H9 (cell line): ENCODE measurements around the gene DUSP28. TPM values are rescaled to one million over a fixed set of nuclear protein-coding genes. Genes with fewer than 3 reads are reported as not detected.

Source experiments
- DNase-seq: peaks from one replicate; pipeline ENCODE4 v3.0.0-alpha.2; 2017
- H2AFZ ChIP-seq: one replicate; pipeline ENCODE4 v1.6.1; 2013; ENCODE audit warnings: mild to moderate bottlenecking, low read length, control low read depth, moderate library complexity
- H2AK5ac ChIP-seq: 2 replicates; pipeline ENCODE4 v1.6.1; 2013; ENCODE audit warnings: low read length, control low read depth, mixed read lengths; ENCODE audit not compliant: insufficient read length
- H2BK120ac ChIP-seq: one replicate; pipeline ENCODE4 v1.6.1; 2013; ENCODE audit warnings: low read depth, mild to moderate bottlenecking, low read length, control low read depth, inconsistent platforms; ENCODE audit not compliant: poor library complexity, severe bottlenecking
- H2BK12ac ChIP-seq: 2 replicates; pipeline ENCODE4 v1.6.1; 2013; ENCODE audit warnings: low read length, control low read depth, mixed read lengths, low read depth; ENCODE audit not compliant: insufficient read length
- H2BK15ac ChIP-seq: 2 replicates; pipeline ENCODE4 v1.6.1; 2013; ENCODE audit warnings: low read depth, low read length, control low read depth
- H2BK20ac ChIP-seq: one replicate; pipeline ENCODE4 v1.6.1; 2013; ENCODE audit warnings: low read depth, mild to moderate bottlenecking, low read length, control low read depth, inconsistent platforms; ENCODE audit not compliant: poor library complexity, severe bottlenecking
- H2BK5ac ChIP-seq: 2 replicates; pipeline ENCODE4 v1.6.1; 2013; ENCODE audit warnings: low read length, control low read depth, mixed read lengths; ENCODE audit not compliant: insufficient read length
- H3K14ac ChIP-seq: 2 replicates; pipeline ENCODE4 v1.6.1; 2013; ENCODE audit warnings: low read length, control low read depth; ENCODE audit not compliant: insufficient read depth
- H3K18ac ChIP-seq: 2 replicates; pipeline ENCODE4 v1.6.1; 2013; ENCODE audit warnings: low read depth, mild to moderate bottlenecking, mixed read lengths, low read length, control low read depth; ENCODE audit not compliant: insufficient read length
- H3K23ac ChIP-seq: 2 replicates; pipeline ENCODE4 v1.6.1; 2013; ENCODE audit warnings: low read length, control low read depth, mixed read lengths, low read depth; ENCODE audit not compliant: insufficient read length
- H3K23me2 ChIP-seq: 2 replicates; pipeline ENCODE4 v1.6.1; 2013; ENCODE audit warnings: low read depth, mild to moderate bottlenecking, mixed read lengths, low read length, control low read depth; ENCODE audit not compliant: insufficient read length, poor library complexity, severe bottlenecking
- H3K27ac ChIP-seq: 2 replicates; pipeline ENCODE4 v1.5.1; 2013; ENCODE audit warnings: low read length, control low read depth, mixed read lengths, low read depth; ENCODE audit not compliant: insufficient read length
- H3K27me3 ChIP-seq: 2 replicates; pipeline ENCODE4 v1.6.1; 2013; ENCODE audit warnings: low read length, control low read depth, inconsistent platforms; ENCODE audit not compliant: insufficient read depth
- H3K4ac ChIP-seq: 2 replicates; pipeline ENCODE4 v1.6.1; 2013; ENCODE audit warnings: low read depth, mild to moderate bottlenecking, control low read depth, inconsistent platforms, low read length, moderate library complexity
- H3K4me1 ChIP-seq: 2 replicates; pipeline ENCODE4 v1.6.1; 2013; ENCODE audit warnings: low read length, control low read depth, inconsistent platforms; ENCODE audit not compliant: insufficient read depth
- H3K4me2 ChIP-seq: 2 replicates; pipeline ENCODE4 v1.6.1; 2013; ENCODE audit warnings: low read length, control low read depth, mixed read lengths; ENCODE audit not compliant: insufficient read length, insufficient read depth
- H3K56ac ChIP-seq: 2 replicates; pipeline ENCODE4 v1.6.1; 2013; ENCODE audit warnings: low read depth, mild to moderate bottlenecking, mixed read lengths, low read length, control low read depth; ENCODE audit not compliant: insufficient read length
- H3K79me1 ChIP-seq: 2 replicates; pipeline ENCODE4 v1.6.1; 2013; ENCODE audit warnings: low read depth, mild to moderate bottlenecking, moderate library complexity, low read length, control low read depth, inconsistent platforms; ENCODE audit not compliant: insufficient read depth, poor library complexity, severe bottlenecking
- H3K79me2 ChIP-seq: 2 replicates; pipeline ENCODE4 v1.6.1; 2013; ENCODE audit warnings: low read length, control low read depth, inconsistent platforms; ENCODE audit not compliant: insufficient read depth
- H3K9ac ChIP-seq: 2 replicates; pipeline ENCODE4 v1.6.1; 2013; ENCODE audit warnings: low read length, control low read depth, mixed read lengths; ENCODE audit not compliant: insufficient read length; ENCODE audit errors: extremely low read depth
- H3K9me3 ChIP-seq: one replicate; pipeline ENCODE4 v1.6.1; 2013; ENCODE audit warnings: low read depth, low read length, inconsistent platforms; ENCODE audit not compliant: control insufficient read depth
- H3T11ph ChIP-seq: one replicate; pipeline ENCODE4 v1.6.1; 2013; ENCODE audit warnings: mild to moderate bottlenecking, low read length, control low read depth, inconsistent platforms
- H4K20me1 ChIP-seq: one replicate; pipeline ENCODE4 v1.6.1; 2013; ENCODE audit not compliant: control insufficient read depth, insufficient read length, insufficient read depth
- H4K5ac ChIP-seq: 2 replicates; pipeline ENCODE4 v1.6.1; 2013; ENCODE audit warnings: low read depth, mild to moderate bottlenecking, mixed read lengths, low read length, control low read depth; ENCODE audit not compliant: insufficient read length
- H4K8ac ChIP-seq: replicated peaks from 2 replicates; pipeline ENCODE4 v1.6.1; 2013; ENCODE audit warnings: low read length, control low read depth, mixed read lengths, low read depth; ENCODE audit not compliant: insufficient read length
- H4K91ac ChIP-seq: 2 replicates; pipeline ENCODE4 v1.6.1; 2013; ENCODE audit warnings: low read depth, mild to moderate bottlenecking, moderate library complexity, mixed read lengths, low read length, control low read depth; ENCODE audit not compliant: insufficient read length
- H3K27ac Mint-ChIP-seq, 3 experiments: 2 replicates in 2 of 3; 3 replicates in 1 of 3; pipeline ENCODE4 v1.8.0; 2020 to 2021; ENCODE audit warnings: mixed read lengths in 3 of 3, mild to moderate bottlenecking in 1 of 3, moderate library complexity in 1 of 3
- H3K27me3 Mint-ChIP-seq: 2 replicates; pipeline ENCODE4 v1.8.0; 2021; ENCODE audit warnings: low read depth, mild to moderate bottlenecking, moderate library complexity, mixed read lengths
- H3K36me3 Mint-ChIP-seq, 3 experiments: 2 replicates in 2 of 3; 3 replicates in 1 of 3; pipeline ENCODE4 v1.8.0; 2020 to 2021; ENCODE audit warnings: low read depth in 3 of 3, mixed read lengths in 3 of 3; ENCODE audit not compliant: insufficient read depth in 1 of 3
- H3K4me1 Mint-ChIP-seq, 2 experiments: 2 replicates each; pipeline ENCODE4 v1.8.0; 2020; ENCODE audit warnings: mixed read lengths in 2 of 2
- H3K4me3 Mint-ChIP-seq, 2 experiments: 2 replicates in 1 of 2; 3 replicates in 1 of 2; pipeline ENCODE4 v1.8.0; 2020 to 2021; ENCODE audit warnings: mild to moderate bottlenecking in 2 of 2, mixed read lengths in 2 of 2, moderate library complexity in 1 of 2
- H3K9me3 Mint-ChIP-seq, 2 experiments: 2 replicates in 1 of 2; 3 replicates in 1 of 2; pipeline ENCODE4 v1.8.0; 2020; ENCODE audit warnings: mild to moderate bottlenecking in 2 of 2, mixed read lengths in 2 of 2, moderate library complexity in 1 of 2
- CTCF ChIP-seq: fragments of 200-600 bp; sonication (generic); conservative IDR thresholded peaks from 3 replicates; pipeline ENCODE4 v1.8.0; 2021; ENCODE audit warnings: antibody characterized with exemption, mild to moderate bottlenecking
- WGBS: extraction: QIAGEN DNeasy Blood & Tissue Kit; methylation state at CpG from one replicate; pipeline ENCODE4 v1.1.7; 2013; ENCODE audit warnings: missing lambda C conversion rate, low lambda C conversion rate, mixed read lengths; ENCODE audit not compliant: insufficient read length; ENCODE audit errors: extremely low coverage; 5-methylcytosine and 5-hydroxymethylcytosine counted together
- total RNA-seq: library from RNA; stranded (reverse); gene quantifications from 2 replicates; pipeline ENCODE4 v1.2.1, GENCODE V29; 2021

Gene DUSP28
- total RNA-seq, 1 experiment from 2014 or later = 1.6 TPM

- no peak overlapping the region for H3K4me2 ChIP-seq
- peaks cover 6% of the 10 kb centered on the region for H3K23me2 ChIP-seq
- H2BK15ac ChIP-seq = no peak overlapping the region
- H3K14ac ChIP-seq = no peak overlapping the region
- no peak overlapping the region for H2BK5ac ChIP-seq
- no peaks in the 10 kb centered on the region for H4K20me1 ChIP-seq
- peaks cover 2% of the 10 kb centered on the region; the same call in 1 of the 2 replicates for H3K4me1 ChIP-seq
- no peaks in the 10 kb centered on the region for H3K9me3 ChIP-seq
- H3K79me1 ChIP-seq = no peaks in the 10 kb centered on the region
- Mint-ChIP-seq H3K9me3 (no peaks in the 10 kb centered on the region), H3K27me3 (peaks cover 9% of the 10 kb centered on the region), H3K36me3 (no peaks in the 10 kb centered on the region), H3K4me1 (peaks cover 0 to 3% of the 10 kb centered on the region in 2 experiments; a peak in 2 of 4 replicates), H3K4me3 (no peak overlapping the region), H3K27ac (peak overlapping the region in 1 of 3 experiments; percentile 87; a peak in 1 of 7 replicates)
- no peak overlapping the region for H3T11ph ChIP-seq
- H3K9ac ChIP-seq = no peak overlapping the region
- no peak overlapping the region for H2BK12ac ChIP-seq
- no CpG with 5 or more reads among the region's 20 CpGs for WGBS
- no peaks in the 10 kb centered on the region; the same call in 1 of the 2 replicates for H3K79me2 ChIP-seq
- no peak for DNase-seq
- no peak overlapping the region for H3K18ac ChIP-seq
- H2BK120ac ChIP-seq = no peak overlapping the region
- no peak overlapping the region for H4K8ac ChIP-seq
- H3K56ac ChIP-seq = no peak overlapping the region
- H2BK20ac ChIP-seq = no peak overlapping the region
- H2AFZ ChIP-seq = no peak overlapping the region
- no peak overlapping the region for H4K91ac ChIP-seq
- H4K5ac ChIP-seq = no peak overlapping the region
- no peak overlapping the region for H3K27ac ChIP-seq
- H3K4ac ChIP-seq = no peak overlapping the region
- no peak for TF ChIP-seq CTCF
- H3K23ac ChIP-seq = no peak overlapping the region
- H2AK5ac ChIP-seq = no peak overlapping the region
- H3K27me3 ChIP-seq = peaks cover 8% of the 10 kb centered on the region
Measured at GRCh38 chr2:240573071-240573515, 12.9 kb downstream of the DUSP28 start.
